Fibroblast of the aortic adventitia (primary cell): ENCODE data around the gene TENM4. TPM values are rescaled to one million over a fixed set of nuclear protein-coding genes. Genes with fewer than 3 reads are reported as not detected.
A peak's percentile ranks its signal among the peaks of the same experiment; 100 is the strongest.

Source experiments
- DNase-seq: peaks from one replicate; pipeline ENCODE4 v3.0.0-alpha.2; 2010; ENCODE audit warnings: low read depth
- H3K4me3 ChIP-seq: 2 replicates; pipeline ENCODE4 v1.5.1; 2011; ENCODE audit warnings: low read depth, mild to moderate bottlenecking, control low read depth, low read length, moderate library complexity
- CTCF ChIP-seq: IDR thresholded peaks from 2 replicates; pipeline ENCODE4 v1.5.1; 2011; ENCODE audit warnings: mild to moderate bottlenecking, low read length, control low read depth, inconsistent platforms; ENCODE audit not compliant: insufficient read depth
- total RNA-seq: library from RNA; depleted of rRNA; stranded (reverse); fragments of >200 nt; gene quantifications from 2 replicates; pipeline ENCODE4 v1.2.3, GENCODE V29; 2012; ENCODE audit warnings: low replicate concordance

The TENM4 gene
- total RNA-seq, 1 donor = 113 TPM

- no peak for TF ChIP-seq CTCF
- DNase-seq = no peak
- H3K4me3 ChIP-seq = no peak overlapping the region
These were observed 174.4 kb downstream of the TENM4 start for GRCh38 chr11:79266396-79266795.

GRCh38 chr11:79265756-79266322, 175.0 kb downstream of the TENM4 start:
- TF ChIP-seq CTCF = no peak
- DNase-seq = no peak
- no peak overlapping the region for H3K4me3 ChIP-seq

GRCh38 chr11:79264284-79264683, 176.5 kb downstream of the TENM4 start:
- H3K4me3 ChIP-seq = no peak overlapping the region
- DNase-seq = no peak
- no peak for TF ChIP-seq CTCF

GRCh38 chr11:79263001-79263400, 177.8 kb downstream of the TENM4 start:
- no peak for DNase-seq
- TF ChIP-seq CTCF = no peak
- no peak overlapping the region for H3K4me3 ChIP-seq

- DNase-seq = no peak
- TF ChIP-seq CTCF = no peak
- H3K4me3 ChIP-seq = no peak overlapping the region
These were observed 178.6 kb downstream of the TENM4 start for GRCh38 chr11:79262221-79262620.

GRCh38 chr11:79261684-79262083, 179.1 kb downstream of the TENM4 start:
- no peak for DNase-seq
- no peak for TF ChIP-seq CTCF
- no peak overlapping the region for H3K4me3 ChIP-seq

GRCh38 chr11:79259800-79260199, 181.0 kb downstream of the TENM4 start:
- TF ChIP-seq CTCF = peak; percentile 26
- H3K4me3 ChIP-seq = no peak overlapping the region
- no peak for DNase-seq
